Cardiac septum (tissue), 1 donor: ENCODE data around the gene ARHGAP25. TPM values are rescaled to one million over a fixed set of nuclear protein-coding genes. Genes with fewer than 3 reads are reported as not detected.
"Not testable (repeated sequence)": the region's sequence is repeated elsewhere in the genome, so short reads cannot be mapped to it uniquely, and the experiment has no call there.

Experiments
- DNase-seq: peaks from one replicate; pipeline ENCODE4 v3.0.0-alpha.2; 2020; ENCODE audit warnings: low spot score
- intact Hi-C: fragments of 100-400 bp; cut with DNase I; formaldehyde crosslinking; loops from one replicate; pipeline ENCODE4 v1.14.0; 2022
- total RNA-seq: library from RNA; stranded (reverse); fragmentation: NEBNext Ultra II Directional; extraction: Animal tissue kit (Norgen Biotek cat#: 25700); gene quantifications from one replicate; pipeline ENCODE4 v1.2.1, GENCODE V29; 2021
- donor health status: DM: no; HTN: no; CAD: no.

The ARHGAP25 gene
- total RNA-seq, 1 donor from 2014 or later = 5.2 TPM

GRCh38 chr2:68779595-68779994, 45.0 kb downstream of the ARHGAP25 start:
- DNase-seq = no peak
- intact Hi-C loops = no loop called here

- DNase-seq = no peak
- intact Hi-C loops = no loop called here
Measured at GRCh38 chr2:68784188-68784587, 49.6 kb downstream of the ARHGAP25 start.

- no peak for DNase-seq
- intact Hi-C loops = no loop called here
Measured at GRCh38 chr2:68784915-68785314, 50.3 kb downstream of the ARHGAP25 start.

GRCh38 chr2:68787356-68787755, 52.7 kb downstream of the ARHGAP25 start:
- intact Hi-C loops = no loop called here
- no peak for DNase-seq

- intact Hi-C loops = no loop called here
Measured at GRCh38 chr2:68789603-68790002, 55.0 kb downstream of the ARHGAP25 start.

GRCh38 chr2:68790600-68790999, 56.0 kb downstream of the ARHGAP25 start:
- intact Hi-C loops = no loop called here
- DNase-seq = no peak

More at GRCh38 chr2:68789603-68790002, 55.0 kb downstream of the ARHGAP25 start:
- DNase-seq = no peak

GRCh38 chr2:68791914-68792313, 57.3 kb downstream of the ARHGAP25 start:
- intact Hi-C loops = no loop called here

GRCh38 chr2:68792751-68793150, 58.1 kb downstream of the ARHGAP25 start:
- DNase-seq = no peak
- intact Hi-C loops = no loop called here

More at GRCh38 chr2:68791914-68792313, 57.3 kb downstream of the ARHGAP25 start:
- DNase-seq = no peak

GRCh38 chr2:68796295-68796905, 61.8 kb downstream of the ARHGAP25 start:
- DNase-seq = no peak
- intact Hi-C loops = no loop called here

GRCh38 chr2:68798569-68798968, 64.0 kb downstream of the ARHGAP25 start:
- no peak for DNase-seq
- intact Hi-C loops = no loop called here

- intact Hi-C loops = no loop called here
- DNase-seq = no peak
Measured at GRCh38 chr2:68799140-68800026, 64.8 kb downstream of the ARHGAP25 start.

- no peak for DNase-seq
- intact Hi-C loops = no loop called here
Measured at GRCh38 chr2:68800027-68800401, 65.4 kb downstream of the ARHGAP25 start.

- intact Hi-C loops = no loop called here
- DNase-seq = no peak
Measured at GRCh38 chr2:68800517-68800916, 65.9 kb downstream of the ARHGAP25 start.

GRCh38 chr2:68802161-68802560, 67.5 kb downstream of the ARHGAP25 start:
- intact Hi-C loops = not testable (repeated sequence)
- peak; percentile 86 for DNase-seq

GRCh38 chr2:68805025-68805424, 70.4 kb downstream of the ARHGAP25 start:
- intact Hi-C loops = no loop called here
- no peak for DNase-seq

- DNase-seq = no peak
- intact Hi-C loops = no loop called here
Measured at GRCh38 chr2:68806511-68807109, 72.0 kb downstream of the ARHGAP25 start.

- intact Hi-C loops = no loop called here
- DNase-seq = no peak
Measured at GRCh38 chr2:68807821-68808266, 73.2 kb downstream of the ARHGAP25 start.

GRCh38 chr2:68809324-68810240, 75.0 kb downstream of the ARHGAP25 start:
- intact Hi-C loops = no loop called here
- no peak for DNase-seq

- DNase-seq = no peak
- intact Hi-C loops = no loop called here
Measured at GRCh38 chr2:68811364-68811763, 76.8 kb downstream of the ARHGAP25 start.

GRCh38 chr2:68812251-68812650, 77.6 kb downstream of the ARHGAP25 start:
- intact Hi-C loops = no loop called here
- DNase-seq = no peak
